SH-SY5Y (cell line): ENCODE measurements around the gene RND2.

Experiments used
- GATA2 ChIP-seq: IDR thresholded peaks from 2 replicates; pipeline ENCODE4 v1.6.1; 2011; ENCODE audit warnings: mild to moderate bottlenecking, low read depth, low read length
- GATA3 ChIP-seq: IDR thresholded peaks from 2 replicates; pipeline ENCODE4 v1.6.1; 2011; ENCODE audit warnings: low read depth, mild to moderate bottlenecking, low read length, moderate library complexity

Gene RND2

GRCh38 chr17:43024407-43025289, at the start of gene RND2:
Gene RND2 (plus strand): TSS chr17:43025231. CDS start chr17:43025348, 117 bp downstream.
- TF ChIP-seq GATA3 (no peak), GATA2 (peak; percentile 41; the same call in 1 of the 2 replicates)

GRCh38 chr17:42975265-42975664, 49.8 kb upstream of the RND2 start:
- TF ChIP-seq GATA3 (no peak), GATA2 (no peak)

GRCh38 chr17:42979511-42980273, 45.3 kb upstream of the RND2 start, which contains the start of gene PTGES3L:
Gene PTGES3L (minus strand): TSS chr17:42980080. CDS start chr17:42980053, 27 bp downstream.
- no peak for TF ChIP-seq GATA3
- peak; percentile 71 for TF ChIP-seq GATA2

GRCh38 chr17:42980274-42980765, 44.7 kb upstream of the RND2 start, which contains the start of gene RUNDC1:
Gene RUNDC1 (plus strand): TSS chr17:42980565. CDS start chr17:42980577, 12 bp downstream.
- TF ChIP-seq GATA3 = no peak
- TF ChIP-seq GATA2 = no peak

- TF ChIP-seq GATA2 (no peak), GATA3 (no peak)
Observed at GRCh38 chr17:42980766-42981397, 44.1 kb upstream of the RND2 start.

GRCh38 chr17:42982266-42982665, 42.8 kb upstream of the RND2 start:
- TF ChIP-seq GATA3 = no peak
- TF ChIP-seq GATA2 = no peak

GRCh38 chr17:42985225-42985624, 39.8 kb upstream of the RND2 start:
- TF ChIP-seq GATA3 (no peak), GATA2 (no peak)

GRCh38 chr17:42989141-42989540, 35.9 kb upstream of the RND2 start:
- TF ChIP-seq GATA3 = no peak
- no peak for TF ChIP-seq GATA2

GRCh38 chr17:42989726-42990652, 35.0 kb upstream of the RND2 start:
- TF ChIP-seq GATA3 (no peak), GATA2 (no peak)

GRCh38 chr17:42991471-42991870, 33.6 kb upstream of the RND2 start:
- TF ChIP-seq GATA2 = no peak
- TF ChIP-seq GATA3 = no peak

GRCh38 chr17:42992872-42993271, 32.2 kb upstream of the RND2 start:
- TF ChIP-seq GATA3 = no peak
- TF ChIP-seq GATA2 = no peak

GRCh38 chr17:42997390-42997983, 27.5 kb upstream of the RND2 start:
- no peak for TF ChIP-seq GATA2
- TF ChIP-seq GATA3 = no peak
